Ishikawa (cell line): ENCODE results near the gene SYVN1.

ENCODE experiments used
- CEBPB ChIP-seq: IDR thresholded peaks from 2 replicates; pipeline ENCODE4 v1.6.1; 2012
- CREB1 ChIP-seq: IDR thresholded peaks from 2 replicates; pipeline ENCODE4 v1.6.1; 2012; ENCODE audit warnings: low read depth
- EGR1 ChIP-seq: IDR thresholded peaks from 2 replicates; pipeline ENCODE4 v1.6.1; 2012
- EP300 ChIP-seq: IDR thresholded peaks from 2 replicates; pipeline ENCODE4 v1.6.1; 2012; ENCODE audit warnings: borderline replicate concordance
- FOXM1 ChIP-seq: IDR thresholded peaks from 2 replicates; pipeline ENCODE4 v1.6.1; 2012; ENCODE audit warnings: low read depth, borderline replicate concordance
- MAX ChIP-seq: IDR thresholded peaks from 2 replicates; pipeline ENCODE4 v1.6.1; 2012
- NFIC ChIP-seq: IDR thresholded peaks from 2 replicates; pipeline ENCODE4 v1.6.1; 2012
- RAD21 ChIP-seq: IDR thresholded peaks from 2 replicates; pipeline ENCODE4 v1.6.1; 2012; ENCODE audit warnings: low read depth
- REST ChIP-seq: IDR thresholded peaks from 2 replicates; pipeline ENCODE4 v1.6.1; 2012; ENCODE audit warnings: low read depth, mild to moderate bottlenecking
- TAF1 ChIP-seq: IDR thresholded peaks from 2 replicates; pipeline ENCODE4 v1.6.1; 2012; ENCODE audit warnings: low read depth, mild to moderate bottlenecking
- TCF12 ChIP-seq: IDR thresholded peaks from 2 replicates; pipeline ENCODE4 v1.6.1; 2012; ENCODE audit warnings: low read depth
- TEAD4 ChIP-seq: IDR thresholded peaks from 2 replicates; pipeline ENCODE4 v1.6.1; 2012
- USF1 ChIP-seq: IDR thresholded peaks from 2 replicates; pipeline ENCODE4 v1.6.1; 2012
- YY1 ChIP-seq: IDR thresholded peaks from 2 replicates; pipeline ENCODE4 v1.6.1; 2012; ENCODE audit warnings: low read depth
- ZBTB7A ChIP-seq: IDR thresholded peaks from 2 replicates; pipeline ENCODE4 v1.6.1; 2012; ENCODE audit warnings: low read depth

SYVN1 gene

GRCh38 chr11:65167656-65168055, 33.3 kb upstream of the SYVN1 start:
- no peak for TF ChIP-seq USF1
- TF ChIP-seq CEBPB: no peak
- no peak for TF ChIP-seq YY1
- no peak for TF ChIP-seq ZBTB7A

- no peak for TF ChIP-seq USF1
- no peak for TF ChIP-seq FOXM1
- TF ChIP-seq NFIC: no peak
- TF ChIP-seq TCF12: no peak
- TF ChIP-seq YY1: no peak
- no peak for TF ChIP-seq CEBPB
- no peak for TF ChIP-seq TAF1
- no peak for TF ChIP-seq MAX
- no peak for TF ChIP-seq EGR1
- no peak for TF ChIP-seq TEAD4
- TF ChIP-seq EP300: no peak
- no peak for TF ChIP-seq RAD21
- TF ChIP-seq REST: no peak
- TF ChIP-seq ZBTB7A: no peak
- no peak for TF ChIP-seq CREB1
Measured at GRCh38 chr11:65166893-65167292, 32.6 kb upstream of the SYVN1 start.

GRCh38 chr11:65165410-65166317, 31.3 kb upstream of the SYVN1 start:
- TF ChIP-seq ZBTB7A (no peak), EP300 (no peak), RAD21 (no peak), MAX (no peak), CREB1 (no peak), YY1 (no peak), REST (no peak), NFIC (no peak), FOXM1 (no peak), TEAD4 (no peak), CEBPB (no peak)

- TF ChIP-seq NFIC (no peak), REST (no peak), RAD21 (no peak), ZBTB7A (no peak), EGR1 (no peak), CEBPB (no peak), TEAD4 (no peak), TCF12 (no peak), FOXM1 (no peak), YY1 (no peak), MAX (no peak), USF1 (no peak), CREB1 (no peak), EP300 (no peak)
Measured at GRCh38 chr11:65163684-65164083, 29.4 kb upstream of the SYVN1 start.
